H1 (cell line): ENCODE results near the gene LIPG. TPM values are rescaled to one million over a fixed set of nuclear protein-coding genes. Genes with fewer than 3 reads are reported as not detected.

Experiments
- CTCF ChIA-PET: fragments of 300-600 bp; sonication (Branson Sonifier 250); formaldehyde crosslinking; loops from one replicate; lab custom pipeline; 2021; ENCODE audit not compliant: partially characterized antibody; lab: Charles Lee
- POLR2A ChIA-PET: fragments of 300-600 bp; sonication (Branson Sonifier 250); formaldehyde crosslinking; loops from one replicate; lab custom pipeline; 2021; ENCODE audit warnings: inconsistent platforms; ENCODE audit not compliant: partially characterized antibody; lab: Charles Lee
- DNase-seq, 2 experiments: peaks; one replicate each; pipeline versions ENCODE4 v3.0.0 to v3.0.0-alpha.2; 2010 to 2022; ENCODE audit warnings: low spot score in 2 of 2, low read depth in 1 of 2, mixed read lengths in 1 of 2
- FAIRE-seq: peaks from 2 replicates; lab custom pipeline; 2011; peaks lifted over from hg19 to GRCh38; lab: Jason Lieb, UNC
- H2AFZ ChIP-seq: 2 replicates; pipeline ENCODE4 v1.8.1; 2012; ENCODE audit warnings: low read length, inconsistent platforms
- H2AK5ac ChIP-seq: 2 replicates; pipeline ENCODE4 v1.6.1; 2013; ENCODE audit warnings: low read depth, low read length
- H2BK120ac ChIP-seq: replicated peaks from 2 replicates; pipeline ENCODE3; 2013; ENCODE audit warnings: low read depth, low read length, inconsistent platforms
- H2BK12ac ChIP-seq: 2 replicates; pipeline ENCODE4 v1.6.1; 2013; ENCODE audit warnings: low read depth, low read length
- H2BK15ac ChIP-seq: 2 replicates; pipeline ENCODE4 v1.6.1; 2013; ENCODE audit warnings: low read length
- H2BK20ac ChIP-seq: 2 replicates; pipeline ENCODE4 v1.6.1; 2013; ENCODE audit warnings: low read length
- H2BK5ac ChIP-seq: 2 replicates; pipeline ENCODE4 v1.6.1; 2013; ENCODE audit warnings: low read depth, low read length
- H3K14ac ChIP-seq: 2 replicates; pipeline ENCODE4 v1.6.1; 2013; ENCODE audit warnings: inconsistent platforms; ENCODE audit not compliant: insufficient read length
- H3K18ac ChIP-seq: 2 replicates; pipeline ENCODE4 v1.6.1; 2013; ENCODE audit warnings: low read length; ENCODE audit errors: extremely low read depth
- H3K23ac ChIP-seq: 2 replicates; pipeline ENCODE4 v1.6.1; 2013; ENCODE audit warnings: inconsistent platforms; ENCODE audit not compliant: insufficient read length
- H3K23me2 ChIP-seq: 2 replicates; pipeline ENCODE4 v1.6.1; 2013; ENCODE audit warnings: low read depth, low read length
- H3K27ac ChIP-seq: 2 replicates; pipeline ENCODE4 v1.6.1; 2011; ENCODE audit warnings: low read depth, low read length, inconsistent platforms
- H3K27me3 ChIP-seq, 4 experiments: replicated peaks in 1 of 4; 1 replicate in 1 of 4; 2 replicates in 3 of 4; pipeline versions ENCODE4 v1.6.1 to v1.8.1; 2011 to 2013; ENCODE audit warnings: low read length in 3 of 4, mild to moderate bottlenecking in 3 of 4, inconsistent platforms in 2 of 4, mixed read lengths in 2 of 4, moderate library complexity in 1 of 4; ENCODE audit not compliant: control insufficient read depth in 3 of 4, insufficient read depth in 3 of 4; ENCODE audit errors: extremely low read depth in 1 of 4
- H3K36me3 ChIP-seq, 4 experiments: 2 replicates each; pipeline versions ENCODE4 v1.6.1 to v1.8.1; 2011 to 2013; ENCODE audit warnings: mild to moderate bottlenecking in 4 of 4, low read length in 3 of 4, moderate library complexity in 2 of 4, control low read depth in 1 of 4, inconsistent platforms in 1 of 4; ENCODE audit not compliant: insufficient read depth in 4 of 4, control insufficient read depth in 2 of 4
- H3K4ac ChIP-seq: replicated peaks from 2 replicates; pipeline ENCODE3; 2013; ENCODE audit warnings: low read length, low read depth, mixed read lengths, inconsistent platforms; ENCODE audit not compliant: insufficient read length
- H3K4me1 ChIP-seq, 4 experiments: replicated peaks in 1 of 4; 1 replicate in 1 of 4; 2 replicates in 3 of 4; pipeline versions ENCODE4 v1.6.1 to v1.8.1; 2011 to 2013; ENCODE audit warnings: low read length in 3 of 4, inconsistent platforms in 2 of 4, mixed read lengths in 1 of 4; ENCODE audit not compliant: insufficient read depth in 4 of 4, control insufficient read depth in 3 of 4
- H3K4me2 ChIP-seq, 2 experiments: 2 replicates each; pipeline versions ENCODE4 v1.6.1 to v1.8.1; 2011 to 2013; ENCODE audit warnings: low read depth in 2 of 2, low read length in 2 of 2, control low read depth in 1 of 2, inconsistent platforms in 1 of 2, mild to moderate bottlenecking in 1 of 2; ENCODE audit not compliant: insufficient read depth in 1 of 2
- H3K4me3 ChIP-seq, 4 experiments: fragments of 200-600, 300-600 bp in 1 of 4; sonication (generic), shearing (Covaris generic), sonication (Bioruptor Twin) in 1 of 4; 2 replicates each; pipeline versions ENCODE4 v1.5.1 to v1.8.1; 2011 to 2016; ENCODE audit warnings: low read length in 4 of 4, low read depth in 3 of 4, control low read depth in 2 of 4, inconsistent platforms in 2 of 4, mild to moderate bottlenecking in 2 of 4, mixed read lengths in 1 of 4, moderate library complexity in 1 of 4; ENCODE audit not compliant: insufficient read depth in 2 of 4; ENCODE audit errors: extremely low read depth in 1 of 4
- H3K56ac ChIP-seq: replicated peaks from 2 replicates; pipeline ENCODE3; 2013; ENCODE audit warnings: low read depth, mild to moderate bottlenecking, mixed read lengths, low read length, inconsistent platforms; ENCODE audit not compliant: insufficient read length
- H3K79me1 ChIP-seq: 2 replicates; pipeline ENCODE4 v1.6.1; 2013; ENCODE audit warnings: low read depth, low read length, control low read depth
- H3K79me2 ChIP-seq, 2 experiments: 2 replicates each; pipeline versions ENCODE4 v1.6.1 to v1.8.1; 2012 to 2013; ENCODE audit warnings: low read length in 2 of 2, mild to moderate bottlenecking in 2 of 2, inconsistent platforms in 1 of 2; ENCODE audit not compliant: insufficient read depth in 2 of 2, control insufficient read depth in 1 of 2
- H3K9ac ChIP-seq, 4 experiments: replicated peaks in 1 of 4; 1 replicate in 1 of 4; 2 replicates in 3 of 4; pipeline versions ENCODE4 v1.6.1 to v1.8.1; 2011 to 2013; ENCODE audit warnings: low read depth in 3 of 4, low read length in 3 of 4, control low read depth in 2 of 4, mild to moderate bottlenecking in 2 of 4, moderate library complexity in 2 of 4, inconsistent platforms in 1 of 4; ENCODE audit errors: extremely low read depth in 1 of 4
- H3K9me3 ChIP-seq, 2 experiments: 2 replicates each; pipeline versions ENCODE4 v1.6.1 to v1.8.1; 2012 to 2013; ENCODE audit warnings: mild to moderate bottlenecking in 2 of 2, moderate library complexity in 2 of 2, control low read depth in 1 of 2, inconsistent platforms in 1 of 2, low read depth in 1 of 2, low read length in 1 of 2, mixed read lengths in 1 of 2; ENCODE audit not compliant: insufficient read depth in 2 of 2
- H4K20me1 ChIP-seq, 2 experiments: replicated peaks in 1 of 2; 2 replicates each; pipeline versions ENCODE3 to v1.8.1; 2011 to 2013; ENCODE audit warnings: inconsistent platforms in 2 of 2, low read length in 2 of 2, mild to moderate bottlenecking in 1 of 2; ENCODE audit not compliant: insufficient read depth in 2 of 2, control insufficient read depth in 1 of 2
- H4K5ac ChIP-seq: 2 replicates; pipeline ENCODE4 v1.6.1; 2013; ENCODE audit warnings: low read length, low read depth, mixed read lengths, inconsistent platforms; ENCODE audit not compliant: insufficient read length
- H4K8ac ChIP-seq: 2 replicates; pipeline ENCODE4 v1.8.0; 2013; ENCODE audit warnings: mild to moderate bottlenecking, moderate library complexity, low read length, inconsistent platforms; ENCODE audit not compliant: insufficient read depth; ENCODE audit errors: extremely low read depth
- H4K91ac ChIP-seq: replicated peaks from 2 replicates; pipeline ENCODE3; 2013; ENCODE audit warnings: low read length, mixed read lengths, inconsistent platforms; ENCODE audit not compliant: insufficient read length
- BACH1 ChIP-seq: IDR thresholded peaks from 2 replicates; pipeline ENCODE4 v1.6.1; 2012; ENCODE audit warnings: low read length, improper control_type of control experiment
- JUND ChIP-seq: IDR thresholded peaks from 2 replicates; pipeline ENCODE4 v1.6.1; 2011; ENCODE audit warnings: mild to moderate bottlenecking, improper control_type of control experiment, low read length
- MAFK ChIP-seq: IDR thresholded peaks from 2 replicates; pipeline ENCODE4 v1.6.1; 2012; ENCODE audit warnings: low read depth, mild to moderate bottlenecking, improper control_type of control experiment, low read length
- WGBS, 2 experiments: shearing (Covaris generic) in 1 of 2; methylation state at CpG; one replicate each; pipeline versions ENCODE4 v1.1.6 to v1.1.7; 2013 to 2015; ENCODE audit warnings: low lambda C conversion rate in 2 of 2, mixed read lengths in 2 of 2, inconsistent platforms in 1 of 2, low coverage in 1 of 2, missing lambda C conversion rate in 1 of 2; ENCODE audit not compliant: insufficient replicate concordance in 2 of 2, insufficient coverage in 1 of 2, insufficient read length in 1 of 2; ENCODE audit errors: extremely low coverage in 1 of 2, missing lambda C conversion rate in 1 of 2; 5-methylcytosine and 5-hydroxymethylcytosine counted together
- polyA plus RNA-seq, 7 experiments: library from polyadenylated mRNA; depleted of rRNA in 3 of 7; stranded (reverse) in 5 of 7; unstranded in 2 of 7; fragments of >200 nt in 5 of 7; fragments of 200-250 nt in 2 of 7; gene quantifications; 1 replicate in 5 of 7; 2 replicates in 1 of 7; 4 replicates in 1 of 7; pipeline versions ENCODE4 v1.2.1 to v1.2.3, GENCODE V29; 2011 to 2013; ENCODE audit warnings: missing spikeins in 2 of 7, mixed read lengths in 2 of 7
- total RNA-seq: library from RNA; stranded (reverse); fragmentation: NEBNext Ultra II Directional; extraction: Animal tissue kit (Norgen Biotek cat#: 25700); gene quantifications from 2 replicates; pipeline ENCODE4 v1.2.1, GENCODE V29; 2021

Gene LIPG
- total and polyA plus RNA-seq, 2 of the 8 experiments (the other 6 are each of a cell fraction or from before 2014, with no cell fraction given), result 9.2 to 9.8 TPM

DNA sequence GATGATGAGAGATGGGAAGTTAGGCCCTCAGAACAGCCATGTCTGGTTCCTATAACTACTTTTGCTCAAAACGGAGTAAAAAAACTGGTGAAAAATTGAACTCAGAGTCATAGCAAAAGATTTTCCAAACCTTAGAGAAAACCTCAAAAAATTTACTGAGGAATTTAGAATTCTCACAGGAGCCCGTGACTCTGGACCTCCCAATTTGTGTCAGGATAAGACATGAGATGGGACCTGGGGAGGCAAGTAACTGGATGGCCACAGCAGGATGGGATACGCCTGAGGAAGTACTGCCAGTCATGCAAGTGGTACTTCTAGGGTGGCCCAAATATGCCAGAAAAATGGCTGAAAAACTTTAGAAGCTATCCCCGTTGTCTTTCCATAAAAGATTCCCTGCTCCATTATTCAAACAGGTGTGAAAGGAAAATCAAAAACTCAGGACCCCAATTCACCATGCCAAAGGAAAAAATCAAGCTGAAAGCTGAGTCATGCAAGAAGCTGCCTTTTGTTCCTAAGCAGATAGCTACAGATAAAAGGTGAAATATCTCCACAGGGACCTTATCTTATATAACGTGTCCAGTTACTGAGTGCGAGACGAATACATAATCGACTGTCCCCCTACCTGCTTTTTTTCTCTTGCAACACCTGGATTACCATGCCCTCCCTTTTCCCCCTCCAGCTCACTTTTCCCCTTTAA lies 34.1 kb upstream of the LIPG start:
- no peak overlapping the region for H3K9ac ChIP-seq
- ChIA-PET CTCF (interaction anchor here (0.9 to 1.2 kb wide), 3 partner anchors 16 to 330 kb away, joined by 3 to 5 read pairs (median 3); no protein-coding TSS in a partner anchor), POLR2A (no interaction called here)
- H3K27me3 ChIP-seq, result no peaks in the 10 kb centered on the region
- no peaks in the 10 kb centered on the region for H3K79me1 ChIP-seq
- no peak overlapping the region for H3K4me2 ChIP-seq
- no peak for DNase-seq
- H3K14ac ChIP-seq, result no peak overlapping the region
- H4K91ac ChIP-seq, result no peak overlapping the region
- H2BK120ac ChIP-seq, result no peak overlapping the region
- H2AFZ ChIP-seq, result peak overlapping the region; percentile 25; the same call in 1 of the 2 replicates
- WGBS, 2 experiments, result 74% methylated on average over 8 of the region's 8 CpGs; no CpG with 5 or more reads in 1 of the 2 experiments
- H3K79me2 ChIP-seq, result no peaks in the 10 kb centered on the region
- no peak overlapping the region for H2AK5ac ChIP-seq
- no peaks in the 10 kb centered on the region for H3K4me1 ChIP-seq
- no peak overlapping the region for H3K23ac ChIP-seq
- no peaks in the 10 kb centered on the region for H3K23me2 ChIP-seq
- TF ChIP-seq MAFK, result peak; percentile 29; the same call in 1 of the 2 replicates
- peak; percentile 54; the same call in 1 of the 2 replicates for TF ChIP-seq BACH1
- TF ChIP-seq JUND, result no peak
- 0 out of 2 replicates have a peak overlapping the region, but pooled peaks have one; percentile 17 for H2BK5ac ChIP-seq
- H3K4ac ChIP-seq, result no peak overlapping the region
- no peaks in the 10 kb centered on the region for H4K20me1 ChIP-seq
- H2BK12ac ChIP-seq, result no peak overlapping the region
- no peak for FAIRE-seq
- H4K8ac ChIP-seq, result no peak overlapping the region
- H3K27ac ChIP-seq, result no peak overlapping the region
- H3K36me3 ChIP-seq, result no peaks in the 10 kb centered on the region
- peak overlapping the region; percentile 72; the same call in 1 of the 2 replicates for H2BK20ac ChIP-seq
- H2BK15ac ChIP-seq, result no peak overlapping the region
- no peak overlapping the region for H3K18ac ChIP-seq
- no peak overlapping the region for H3K4me3 ChIP-seq
- no peak overlapping the region for H4K5ac ChIP-seq
- H3K56ac ChIP-seq, result no peak overlapping the region
- H3K9me3 ChIP-seq, result no peaks in the 10 kb centered on the region
